NK-92 (cell line): ENCODE measurements around the gene HINFP.
"Not testable (repeated sequence)": the region's sequence is repeated elsewhere in the genome, so short reads cannot be mapped to it uniquely, and the experiment has no call there.

ENCODE experiments used
- DNase-seq: peaks from one replicate; lab custom pipeline; 2025; ENCODE audit not compliant: unreplicated experiment; lab: John Stamatoyannopoulos, UW

HINFP gene

DNA sequence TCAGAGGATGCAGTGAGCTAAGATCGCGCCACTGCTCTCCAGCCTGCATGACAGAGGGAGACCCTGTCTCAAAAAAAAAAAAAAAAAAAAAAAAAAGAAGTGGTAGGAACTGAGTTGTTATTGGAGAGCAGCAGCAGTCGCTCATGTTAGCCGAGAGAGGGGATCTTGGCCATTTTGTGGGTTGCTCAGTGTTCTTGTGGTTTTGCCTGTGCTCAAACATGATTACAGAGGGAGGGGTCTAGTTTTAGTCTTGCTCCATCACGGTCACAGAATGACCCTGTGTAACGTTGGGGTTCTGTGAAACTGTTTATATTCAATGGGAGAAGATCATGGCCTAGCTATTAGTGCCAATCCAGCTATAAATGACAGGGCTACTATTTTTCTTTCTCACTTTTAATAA is 21.7 kb upstream of the HINFP start:
- DNase-seq: no peak

DNA sequence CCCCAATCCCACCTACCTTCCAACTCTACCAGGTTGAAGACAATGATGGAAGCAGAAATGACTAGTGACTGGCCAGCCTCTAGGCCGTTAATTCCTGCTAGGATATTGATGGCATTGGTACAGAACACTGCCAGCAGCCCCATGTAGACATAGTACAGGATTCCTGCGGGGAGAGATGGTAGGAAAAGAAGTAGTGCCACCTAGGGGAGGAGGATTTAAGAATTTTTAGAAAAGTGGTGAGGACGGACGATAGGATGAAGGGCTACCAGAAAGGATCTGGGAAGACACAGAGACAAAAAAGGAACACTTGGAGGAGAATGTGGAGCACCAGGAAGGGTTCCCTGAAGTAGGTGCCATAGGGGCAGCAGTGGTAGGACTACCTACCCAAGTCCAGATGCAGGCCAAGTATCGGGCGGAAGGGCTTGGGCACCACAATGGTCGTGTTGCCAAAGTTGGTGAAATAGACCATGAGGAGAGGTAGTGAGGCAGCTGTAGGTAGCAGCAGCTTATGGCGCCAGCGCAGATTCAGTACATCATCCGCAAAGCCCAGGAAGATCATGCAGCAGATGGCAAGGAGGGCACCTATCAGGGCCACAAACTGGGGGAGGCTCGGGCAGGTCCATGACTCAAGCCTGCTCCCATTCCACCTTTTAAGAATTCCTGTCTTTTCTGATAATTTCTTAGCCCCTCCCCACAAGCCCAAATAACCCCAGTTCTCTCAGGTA is 21.0 kb upstream of the HINFP start:
- DNase-seq: no peak

DNA sequence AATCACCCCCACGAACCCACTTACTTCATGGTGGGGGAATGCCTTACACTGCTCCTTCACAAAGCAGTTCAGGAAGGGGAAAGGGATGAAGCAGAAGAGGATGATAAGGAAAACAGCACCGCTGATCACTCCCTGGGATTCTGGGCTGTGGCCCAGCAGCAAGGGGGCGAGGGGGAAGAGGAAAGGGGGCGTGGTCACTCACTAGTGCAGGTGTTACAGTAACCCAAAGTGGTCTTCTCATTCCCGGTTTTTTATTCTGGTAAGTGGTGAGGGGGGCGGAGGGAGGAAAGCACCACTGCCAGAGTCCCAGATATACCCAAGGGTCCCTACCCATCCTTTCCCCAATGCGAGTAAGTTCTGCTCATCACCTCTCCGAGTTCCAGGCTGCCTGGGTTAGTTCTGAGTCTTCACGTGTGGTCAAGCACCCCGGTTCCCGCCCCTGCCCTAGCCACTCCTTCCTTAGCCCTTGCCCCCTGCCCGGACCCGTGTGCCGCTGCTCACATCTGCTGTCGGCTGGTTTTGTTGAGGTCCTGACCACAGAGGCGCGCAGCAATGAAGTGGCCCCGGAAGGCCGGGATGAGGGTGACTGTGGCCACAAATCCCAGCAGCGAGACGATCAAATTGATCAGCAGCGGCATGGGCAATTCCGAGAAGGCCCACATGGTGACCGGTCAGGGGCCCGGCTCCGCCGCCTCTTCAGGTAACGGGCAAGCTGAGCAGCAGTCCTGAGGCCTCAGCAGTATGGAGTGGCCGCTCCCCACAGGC is 20.2 kb upstream of the HINFP start:
- DNase-seq: no peak

DNA sequence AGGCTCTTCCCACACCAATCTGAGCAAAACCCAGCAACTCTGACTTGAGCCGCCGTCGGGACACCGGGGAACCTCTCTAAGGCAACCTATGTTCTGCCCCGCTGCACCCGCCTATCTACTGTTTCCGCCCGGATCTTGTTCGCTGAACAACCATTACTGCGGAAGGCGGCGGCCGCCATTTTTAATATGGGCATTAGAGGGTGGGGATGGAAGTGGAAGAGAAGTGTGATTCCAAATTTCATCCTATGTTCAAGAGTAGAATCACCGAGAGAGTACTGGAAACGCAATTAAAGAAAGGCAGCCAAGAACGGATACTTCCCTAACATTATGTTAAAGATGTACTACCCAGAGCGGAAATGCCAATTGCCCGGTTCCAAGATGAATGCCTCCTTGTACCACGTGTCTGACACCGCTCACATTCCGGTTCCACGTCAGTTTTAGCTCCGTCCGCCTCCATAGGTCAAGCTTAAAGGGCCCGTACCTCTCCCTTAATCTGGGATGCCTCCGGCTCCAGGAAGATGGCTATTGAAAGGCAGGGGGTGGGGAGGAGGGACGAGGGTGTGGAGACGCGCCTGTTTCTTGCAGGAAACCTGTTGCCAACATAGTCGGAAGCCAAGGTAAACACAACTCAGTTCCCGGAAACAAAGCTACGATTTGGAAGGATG is 19.5 kb upstream of the HINFP start, which contains the start of gene DPAGT1:
DPAGT1 (minus strand) TSS at position 95 of the 665 bp plus-strand sequence. CDS start 198 bp downstream, outside the sequence.
- DNase-seq: no peak

DNA sequence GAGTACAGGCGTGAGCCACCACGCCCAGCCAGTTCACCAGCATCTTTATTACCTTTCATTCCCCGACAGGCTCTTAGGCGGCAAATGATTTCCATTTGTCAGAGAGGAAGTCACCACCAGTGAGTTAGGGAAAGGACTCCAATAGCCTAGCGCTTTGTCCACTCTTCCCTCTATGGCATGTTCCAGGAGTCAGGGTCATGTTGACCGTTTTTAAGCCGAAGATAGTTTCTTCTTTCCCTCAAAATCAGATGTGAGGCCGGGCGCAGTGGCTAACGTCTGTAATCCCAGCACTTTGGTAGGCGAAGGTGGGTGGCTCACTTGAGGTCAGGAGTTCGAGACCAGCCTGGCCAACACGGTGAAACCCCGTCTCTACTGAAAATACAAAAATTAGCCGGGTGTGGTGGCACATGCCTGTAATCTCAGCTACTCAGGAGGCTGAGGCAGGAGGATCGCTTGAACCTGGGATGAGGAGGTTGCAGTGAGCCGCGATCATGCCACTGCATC is 18.2 kb upstream of the HINFP start:
- DNase-seq: not testable (repeated sequence)

DNA sequence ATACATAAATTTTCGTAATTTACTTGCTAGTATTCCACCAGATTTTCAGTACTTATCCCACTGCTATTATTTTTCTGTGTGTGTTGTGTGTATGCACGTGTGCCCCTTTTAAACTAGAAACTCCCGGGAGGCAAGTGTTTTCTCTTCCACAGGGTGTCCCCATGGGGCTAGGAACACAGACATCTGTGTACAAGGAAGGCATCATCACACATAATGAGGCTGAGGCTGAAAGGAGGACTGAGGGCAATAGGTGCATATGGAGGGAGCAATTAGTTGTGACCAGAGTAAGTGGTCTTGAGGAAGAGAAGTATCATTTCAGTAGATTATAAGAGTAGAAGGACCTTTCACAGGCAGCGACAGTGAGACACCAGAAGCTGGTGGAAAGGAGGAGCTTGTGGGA is 17.6 kb upstream of the HINFP start:
- no peak for DNase-seq

DNA sequence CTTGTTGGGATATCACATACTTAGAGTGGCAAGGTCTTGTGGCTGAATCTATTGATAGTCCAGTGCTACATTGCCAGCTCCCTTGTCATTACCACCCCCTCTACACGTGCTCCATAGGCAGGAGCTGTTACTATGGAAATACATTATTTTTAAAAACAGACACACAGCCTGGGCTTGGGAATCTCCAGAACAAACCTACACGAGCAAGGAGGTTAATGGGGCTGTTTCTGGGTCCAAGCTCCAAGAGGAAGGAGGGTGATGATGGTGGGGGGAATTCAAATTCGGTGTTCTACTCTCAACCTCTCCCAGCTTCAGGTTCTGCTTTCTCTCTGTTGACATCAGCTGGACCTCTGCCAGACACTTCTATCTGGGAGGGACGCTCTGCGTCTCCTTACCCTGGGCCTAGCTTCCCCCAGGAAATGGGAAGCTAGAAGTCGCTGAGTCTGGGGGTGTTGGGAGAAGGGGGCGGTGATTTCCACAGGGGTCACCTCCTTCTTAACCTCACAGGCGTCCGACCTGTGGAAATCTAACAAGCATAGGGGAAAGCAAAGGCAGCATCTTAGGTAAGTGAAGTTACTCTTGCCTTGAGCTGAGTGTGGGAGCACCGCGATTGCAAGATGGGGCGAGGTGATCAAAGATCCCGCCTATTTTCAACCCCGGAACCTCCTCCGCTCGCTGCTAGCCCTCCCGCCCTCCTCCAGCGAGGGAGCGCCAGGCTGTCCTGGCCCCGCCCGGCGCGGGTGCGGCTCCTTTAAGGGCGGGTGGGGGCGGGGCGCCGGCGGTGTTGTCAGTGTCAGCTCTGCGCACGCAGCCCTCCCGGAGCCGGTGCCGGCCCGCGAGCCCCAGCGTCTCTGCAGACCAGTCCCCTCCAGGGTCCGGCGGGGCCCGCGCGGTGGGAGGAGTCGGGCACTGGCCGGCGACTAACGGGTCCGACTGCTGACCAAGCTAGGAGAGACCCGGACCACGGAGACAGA is 14.5 kb upstream of the HINFP start, which contains the start of gene C2CD2L:
C2CD2L (plus strand) TSS at position 781 of the 974 bp plus-strand sequence. CDS start 398 bp downstream, outside the sequence.
- DNase-seq: peak; percentile 64

DNA sequence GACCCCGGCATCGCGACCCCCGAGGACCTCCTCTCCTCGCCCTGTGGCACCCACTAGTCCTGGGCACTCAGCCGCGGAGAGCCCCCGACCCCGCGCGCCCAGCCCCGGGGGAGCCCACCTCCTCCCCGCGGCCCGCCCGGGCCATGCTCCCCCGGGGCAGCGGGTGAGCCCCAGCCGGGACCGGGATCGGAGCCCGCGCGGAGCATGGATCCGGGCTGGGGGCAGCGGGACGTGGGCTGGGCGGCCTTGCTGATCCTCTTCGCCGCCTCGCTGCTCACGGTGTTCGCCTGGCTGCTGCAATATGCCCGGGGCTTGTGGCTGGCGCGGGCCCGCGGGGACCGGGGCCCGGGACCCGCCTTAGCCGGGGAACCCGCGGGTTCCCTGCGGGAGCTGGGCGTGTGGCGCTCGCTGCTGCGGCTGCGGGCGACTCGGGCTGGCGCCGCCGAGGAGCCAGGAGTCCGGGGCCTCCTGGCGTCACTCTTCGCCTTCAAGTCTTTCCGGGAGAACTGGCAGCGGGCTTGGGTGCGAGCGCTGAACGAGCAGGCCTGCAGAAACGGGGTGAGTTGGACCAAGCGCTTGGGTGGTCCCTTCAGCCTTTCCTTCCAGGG is 13.7 kb upstream of the HINFP start:
- no peak for DNase-seq

DNA sequence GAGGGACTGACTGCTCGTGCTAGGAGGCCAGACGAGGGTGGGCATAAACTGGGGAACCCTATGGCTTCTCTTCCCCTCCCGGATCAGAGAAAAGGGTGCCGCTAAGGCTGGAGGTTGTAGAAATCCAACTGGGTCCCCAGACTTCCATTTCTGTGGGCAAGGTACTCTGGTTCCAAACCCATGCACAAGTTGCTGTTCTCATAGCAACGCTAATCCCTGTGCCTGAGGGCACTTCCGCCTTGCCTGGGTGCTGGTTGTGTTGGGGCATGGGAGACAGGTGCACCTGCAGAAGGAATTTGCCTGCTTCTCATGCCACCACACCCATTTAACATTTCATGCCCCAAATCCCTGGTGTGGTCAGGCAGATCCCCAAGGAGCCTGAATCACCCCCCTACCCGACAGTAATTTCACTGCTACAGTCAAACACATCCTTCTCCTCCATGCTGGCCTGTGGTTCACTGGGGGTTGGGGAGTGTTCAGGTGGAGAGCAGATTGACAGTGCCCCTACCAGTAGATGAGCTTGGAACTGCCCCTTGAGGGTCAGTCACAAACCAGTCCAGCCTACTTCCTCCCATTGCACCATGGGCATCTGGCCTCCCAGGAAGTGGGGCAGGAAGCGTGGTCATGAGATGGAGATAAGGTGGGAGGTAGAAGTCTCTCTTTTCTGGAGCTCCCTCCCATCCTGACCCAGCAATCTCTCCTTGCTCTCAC is 13.1 kb upstream of the HINFP start:
- DNase-seq: no peak

DNA sequence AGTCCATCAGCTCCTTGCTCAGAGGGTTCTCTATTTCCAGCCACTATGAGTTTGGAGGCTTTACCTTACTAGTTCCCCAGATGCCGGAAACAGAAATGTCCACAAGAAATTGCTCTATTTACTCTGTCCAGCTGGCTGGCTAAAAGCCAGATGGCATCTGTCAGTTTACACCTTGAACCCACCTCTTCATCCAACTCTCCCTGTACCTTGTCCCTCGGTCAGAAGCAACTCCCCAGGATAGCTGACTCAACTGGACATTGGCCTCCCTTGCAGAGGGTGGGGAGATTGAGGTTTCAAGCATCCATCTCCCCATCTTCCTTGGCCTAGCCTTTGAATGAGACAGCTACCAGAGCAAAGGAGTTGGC is 12.5 kb upstream of the HINFP start:
- no peak for DNase-seq

DNA sequence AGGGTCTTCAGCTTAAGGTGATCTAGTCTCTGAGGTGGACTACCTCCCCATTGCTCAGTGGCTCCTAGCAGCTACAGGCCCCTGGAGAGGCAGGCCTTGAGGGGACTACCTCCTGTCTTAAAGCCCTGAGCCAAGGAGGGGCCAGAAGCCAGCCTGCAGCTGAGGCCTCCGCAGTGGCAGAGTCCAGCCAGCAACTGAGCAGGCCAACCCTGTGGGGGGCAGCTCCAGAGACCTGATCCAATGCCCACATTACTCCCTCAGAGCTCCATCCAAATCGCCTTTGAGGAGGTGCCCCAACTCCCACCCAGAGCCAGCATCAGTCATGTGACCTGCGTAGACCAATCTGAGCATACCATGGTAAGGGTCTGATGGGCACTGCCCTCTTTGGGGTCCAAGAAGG is 11.5 kb upstream of the HINFP start:
- no peak for DNase-seq

DNA sequence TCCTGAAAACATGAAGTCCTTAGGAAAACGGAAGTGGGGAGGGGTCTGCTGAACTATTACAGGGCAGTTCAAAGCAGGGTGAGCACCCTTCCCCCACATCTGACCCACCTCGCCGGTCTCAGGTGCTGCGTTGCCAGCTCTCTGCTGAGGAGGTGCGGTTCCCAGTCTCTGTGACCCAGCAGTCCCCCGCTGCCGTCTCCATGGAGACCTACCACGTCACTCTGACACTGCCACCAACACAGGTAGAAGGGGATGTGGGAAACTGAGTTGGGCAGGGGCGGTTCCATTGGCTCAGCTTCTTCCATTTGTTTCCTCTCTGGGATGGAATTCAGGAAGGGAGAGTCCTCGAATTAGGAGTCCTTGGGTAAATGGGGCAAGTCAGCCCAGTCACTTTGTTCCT is 10.9 kb upstream of the HINFP start:
- no peak for DNase-seq

DNA sequence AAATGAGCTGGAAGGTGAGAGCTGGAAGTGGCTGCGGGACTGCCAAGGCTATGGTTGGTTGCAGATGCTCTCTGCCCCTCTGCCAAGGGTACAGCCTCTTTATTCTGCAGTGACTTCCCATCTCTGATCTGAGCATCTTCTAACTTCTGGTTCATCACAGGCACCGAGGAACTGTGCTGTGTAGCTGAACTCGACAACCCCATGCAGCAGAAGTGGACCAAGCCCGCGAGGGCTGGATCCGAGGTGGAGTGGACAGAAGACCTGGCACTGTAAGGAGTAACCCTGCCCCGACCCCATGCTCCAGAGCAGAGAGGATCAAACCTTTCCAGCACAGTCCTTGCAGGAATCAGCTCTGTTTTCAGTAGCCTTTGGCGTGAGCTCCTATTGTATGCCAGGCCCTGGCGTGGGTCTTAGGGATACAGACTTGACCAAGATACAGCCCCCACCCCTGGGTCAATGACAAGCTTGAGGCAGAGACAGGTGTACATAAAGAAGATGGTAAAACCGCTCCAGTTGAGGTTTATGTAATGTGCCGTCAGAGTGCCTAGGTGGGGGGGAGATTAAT is 9.9 kb upstream of the HINFP start:
- DNase-seq: no peak

DNA sequence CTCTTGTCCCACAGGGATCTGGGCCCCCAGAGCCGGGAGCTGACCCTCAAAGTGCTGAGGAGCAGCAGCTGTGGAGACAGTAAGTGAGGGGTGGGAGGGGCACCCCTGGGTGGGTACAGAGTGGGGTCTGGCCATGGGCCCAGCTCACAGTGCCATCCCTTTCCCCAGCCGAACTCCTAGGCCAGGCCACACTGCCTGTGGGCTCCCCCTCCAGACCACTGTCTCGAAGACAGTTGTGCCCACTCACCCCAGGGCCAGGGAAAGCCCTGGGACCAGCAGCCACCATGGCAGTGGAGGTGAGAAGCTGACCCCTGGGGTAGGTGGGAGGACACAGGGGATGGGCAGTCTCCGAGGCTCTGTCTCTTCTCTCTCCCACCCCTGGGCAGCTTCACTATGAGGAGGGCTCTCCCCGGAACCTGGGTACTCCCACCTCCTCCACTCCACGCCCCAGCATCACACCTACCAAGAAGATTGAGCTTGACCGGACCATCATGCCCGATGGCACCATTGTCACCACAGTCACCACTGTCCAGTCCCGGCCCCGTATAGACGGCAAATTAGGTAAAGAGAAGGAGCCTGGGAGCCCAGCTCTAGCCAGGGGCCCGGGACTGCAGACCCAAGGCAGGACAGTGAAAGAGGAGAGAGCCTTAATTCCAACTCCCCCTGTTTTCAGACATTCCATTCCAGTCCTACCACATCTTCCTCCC is 8.9 kb upstream of the HINFP start:
- DNase-seq: no peak

DNA sequence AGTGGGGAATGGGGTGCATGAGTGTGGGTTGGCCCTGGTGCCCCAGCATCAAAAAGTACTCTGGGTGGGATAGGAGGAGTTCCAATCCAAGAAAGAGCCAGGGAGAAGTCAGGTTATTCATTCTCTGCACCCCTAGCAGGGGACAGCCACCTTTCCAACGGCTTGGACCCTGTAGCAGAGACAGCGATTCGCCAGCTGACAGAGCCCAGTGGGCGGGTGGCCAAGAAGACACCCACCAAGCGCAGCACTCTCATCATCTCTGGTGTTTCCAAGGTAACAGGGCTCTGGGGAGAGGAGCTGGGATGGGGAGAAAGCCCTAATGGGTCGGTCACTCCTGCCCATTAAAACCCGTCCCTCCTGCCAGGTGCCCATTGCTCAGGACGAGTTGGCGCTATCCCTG is 7.7 kb upstream of the HINFP start:
- DNase-seq: no peak

DNA sequence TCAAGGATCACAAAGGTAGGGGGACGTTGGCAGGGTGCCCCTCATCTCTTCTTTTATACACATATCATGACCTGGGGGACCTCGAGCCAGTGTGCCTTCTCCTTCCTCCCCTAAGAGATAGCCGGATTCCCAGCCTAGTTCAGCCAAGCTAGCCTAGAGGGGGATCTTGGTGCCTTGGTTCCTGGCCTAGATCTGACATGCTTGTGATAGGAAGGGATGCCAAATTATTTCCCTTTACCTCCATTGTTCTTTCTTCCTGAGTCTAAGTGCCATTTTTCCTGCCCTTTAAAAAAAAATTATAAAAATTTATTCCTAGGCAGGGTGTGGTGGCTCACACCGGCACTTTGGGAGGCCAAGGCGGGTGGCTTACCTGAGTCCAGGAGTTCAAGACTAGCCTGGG is 7.0 kb upstream of the HINFP start:
- no peak for DNase-seq

DNA sequence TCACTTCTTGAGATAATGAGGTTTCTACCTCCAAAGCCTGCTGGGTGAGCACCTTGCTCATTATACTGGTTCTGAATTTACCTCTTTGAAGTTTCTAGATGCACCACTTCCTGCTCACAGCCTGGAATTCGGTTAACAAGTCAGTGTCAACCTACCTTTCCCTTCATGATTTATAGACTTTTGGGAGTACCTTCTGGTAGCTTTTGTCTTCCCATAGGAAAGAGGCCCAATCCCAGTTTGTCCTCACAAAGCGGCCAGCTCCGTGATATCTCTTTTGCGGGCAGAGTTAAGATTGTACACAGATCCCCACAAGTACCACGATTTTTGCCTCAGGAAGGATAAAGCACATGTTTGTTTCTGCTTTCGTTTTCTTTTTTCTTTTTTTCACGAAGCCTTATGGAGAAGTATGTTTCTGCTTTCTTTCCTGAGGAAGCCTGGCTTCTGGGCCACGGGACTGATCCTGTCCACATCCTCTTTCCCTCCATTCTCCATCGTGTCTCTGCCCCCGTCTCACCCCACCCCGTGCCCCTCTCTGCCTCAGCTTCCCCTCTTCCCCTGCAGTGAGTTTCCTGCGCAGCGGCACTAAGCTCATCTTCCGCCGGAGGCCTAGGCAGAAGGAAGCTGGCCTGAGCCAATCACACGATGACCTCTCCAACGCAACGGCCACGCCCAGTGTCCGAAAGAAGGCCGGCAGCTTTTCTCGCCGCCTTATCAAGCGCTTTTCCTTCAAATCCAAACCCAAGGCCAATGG is 5.7 kb upstream of the HINFP start:
- no peak for DNase-seq

DNA sequence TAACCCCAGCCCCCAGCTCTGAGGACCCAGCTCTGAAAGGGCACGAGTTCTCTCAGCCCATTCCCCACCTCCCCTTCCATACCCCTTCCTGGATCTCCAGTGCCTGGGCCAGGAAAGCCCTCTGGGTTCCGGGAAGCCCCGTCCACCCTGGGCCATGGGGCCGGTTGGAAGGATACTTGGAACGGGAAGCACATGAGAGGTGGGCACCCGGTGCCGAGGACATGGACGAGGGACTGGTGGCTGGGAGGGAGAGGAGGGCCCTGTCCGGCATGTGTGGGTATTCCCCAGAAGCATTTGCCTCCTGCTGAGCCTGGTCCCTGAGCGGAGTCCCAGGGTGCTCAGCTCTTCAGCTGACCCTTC is 5.2 kb upstream of the HINFP start:
- no peak for DNase-seq
